GM23248 (cell line): ENCODE measurements around the gene RUFY2.

Experiments
- EZH2 ChIP-seq: fragments of 200-600 bp; sonication (generic); IDR thresholded peaks from 2 replicates; pipeline ENCODE4 v1.6.1; 2018; ENCODE audit warnings: antibody characterized with exemption, mild to moderate bottlenecking; ENCODE audit not compliant: insufficient read depth, poor library complexity, severe bottlenecking
- EZH2phosphoT487 ChIP-seq: fragments of 200-600 bp; sonication (generic); IDR thresholded peaks from 2 replicates; pipeline ENCODE4 v1.6.1; 2018; ENCODE audit warnings: antibody characterized with exemption, moderate library complexity, mild to moderate bottlenecking, low read depth; ENCODE audit not compliant: insufficient read depth

DNA sequence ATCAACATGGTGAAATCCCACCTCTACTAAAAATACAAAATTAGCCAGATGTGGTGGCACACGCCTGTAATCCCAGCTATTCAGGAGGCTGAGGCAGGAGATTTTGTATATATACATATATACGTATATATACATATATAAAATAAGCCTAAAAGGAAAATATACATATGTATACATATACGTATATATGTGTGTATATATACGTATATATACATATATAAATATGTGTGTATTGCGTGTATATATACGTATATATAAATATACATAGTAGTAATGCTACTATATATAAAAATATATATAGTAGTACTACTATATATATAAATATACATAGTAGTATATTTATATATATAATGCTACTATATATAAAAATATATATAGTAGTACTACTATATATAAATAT, 47.9 kb downstream of the RUFY2 start:
- TF ChIP-seq EZH2 (no peak), EZH2phosphoT487 (no peak)
